NCI-H524 treated with DMSO at 0.1 percent for 48 hours (cell line): ENCODE measurements around the gene EHD1.

ENCODE experiments used
- DNase-seq: peaks from one replicate; lab custom pipeline; 2025; lab: John Stamatoyannopoulos, UW

EHD1 gene

DNA sequence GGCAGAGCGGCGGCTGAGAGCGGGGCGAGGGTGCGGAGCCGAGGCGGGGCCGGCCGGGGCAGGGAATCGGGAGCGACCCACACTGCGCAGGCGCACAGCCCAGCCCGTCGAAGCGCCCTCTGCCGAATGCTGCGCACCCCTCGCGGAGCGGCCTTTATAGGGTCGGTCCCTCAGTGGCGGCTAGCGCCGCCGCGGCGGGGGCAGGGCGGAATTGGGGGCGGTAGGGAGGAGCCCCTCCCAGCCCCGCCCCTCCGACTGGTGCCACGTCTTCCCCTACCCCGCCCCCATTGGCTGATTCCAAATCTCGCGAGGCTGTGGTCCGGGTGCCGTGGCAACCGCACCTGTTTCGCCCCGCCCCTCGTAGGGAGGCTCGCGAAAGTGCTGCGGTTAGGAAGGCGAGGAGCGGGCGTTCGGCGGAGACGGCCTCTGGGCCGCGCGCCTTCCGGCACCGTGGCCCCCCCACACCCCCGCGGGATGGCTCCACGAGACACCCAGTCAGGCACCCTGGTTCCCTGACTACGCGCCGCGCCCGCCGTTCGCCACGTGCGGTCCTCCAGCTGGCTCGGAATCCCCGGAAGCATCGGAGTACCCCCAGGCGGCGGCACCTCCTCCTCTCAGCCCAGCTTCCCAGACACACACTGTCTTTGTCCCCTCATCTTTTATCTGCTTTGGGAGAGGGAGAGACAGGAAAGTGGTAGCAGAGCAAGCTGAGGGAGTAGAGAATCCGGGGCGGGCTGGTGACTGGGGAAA is at the start of gene EHD1:
EHD1 (minus strand) TSS at position 128 of the 750 bp plus-strand sequence. CDS start 157 bp downstream, outside the sequence.
- peak; percentile 69 for DNase-seq

DNA sequence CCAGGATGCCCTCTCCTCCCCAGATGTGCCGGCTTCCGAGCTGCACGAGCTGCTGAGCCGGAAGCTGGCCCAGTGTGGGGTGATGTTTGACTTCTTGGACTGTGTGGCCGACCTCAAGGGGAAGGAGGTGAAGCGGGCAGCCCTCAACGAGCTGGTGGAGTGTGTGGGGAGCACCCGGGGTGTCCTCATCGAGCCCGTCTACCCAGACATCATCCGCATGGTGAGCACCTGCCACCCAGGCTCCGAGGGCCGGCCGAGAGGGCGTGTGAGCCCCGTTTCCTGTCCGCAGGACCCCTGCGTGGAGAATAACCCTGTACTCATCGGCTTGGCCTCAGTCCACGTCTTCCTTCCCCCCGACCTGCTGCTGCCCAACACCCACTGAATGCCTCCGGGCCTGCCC is 48.3 kb upstream of the EHD1 start:
- DNase-seq, result no peak

- DNase-seq, result no peak
These were observed 47.4 kb upstream of the EHD1 start for GRCh38 chr11:64925536-64926436.

DNA sequence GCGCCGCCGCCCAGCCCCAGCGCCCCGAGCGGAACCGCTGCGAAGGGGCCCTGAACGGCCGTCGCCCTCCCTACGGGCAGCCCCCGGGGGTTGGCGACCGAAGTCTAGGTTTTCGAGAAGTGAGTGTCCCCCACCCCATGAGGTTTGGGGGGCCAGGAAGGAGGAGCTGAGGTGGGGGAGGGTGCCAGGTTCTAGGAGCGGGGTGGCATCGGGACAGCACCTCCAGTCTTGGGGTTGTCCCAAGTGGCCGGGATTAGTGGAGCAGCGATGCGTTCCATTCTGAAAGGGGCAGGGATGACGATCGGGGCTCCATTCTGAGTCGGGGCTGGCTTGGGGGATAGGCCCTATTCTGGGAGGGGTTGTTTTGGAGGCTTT is 46.5 kb upstream of the EHD1 start:
- DNase-seq, result no peak

- DNase-seq, result peak; percentile 14
These were observed 45.8 kb upstream of the EHD1 start, which contains the start of gene PPP2R5B for GRCh38 chr11:64923944-64924909. Gene PPP2R5B (plus strand): TSS chr11:64924689. CDS start chr11:64925735, 1,046 bp downstream.

- no peak for DNase-seq
These were observed 44.8 kb upstream of the EHD1 start for GRCh38 chr11:64923151-64923661.

GRCh38 chr11:64921384-64921783 is 43.0 kb upstream of the EHD1 start:
- no peak for DNase-seq

GRCh38 chr11:64920124-64920523 is 41.7 kb upstream of the EHD1 start:
- DNase-seq, result no peak

- DNase-seq, result no peak
These were observed 41.2 kb upstream of the EHD1 start for GRCh38 chr11:64919627-64920026.

- no peak for DNase-seq
These were observed 39.6 kb upstream of the EHD1 start for GRCh38 chr11:64918017-64918416.

DNA sequence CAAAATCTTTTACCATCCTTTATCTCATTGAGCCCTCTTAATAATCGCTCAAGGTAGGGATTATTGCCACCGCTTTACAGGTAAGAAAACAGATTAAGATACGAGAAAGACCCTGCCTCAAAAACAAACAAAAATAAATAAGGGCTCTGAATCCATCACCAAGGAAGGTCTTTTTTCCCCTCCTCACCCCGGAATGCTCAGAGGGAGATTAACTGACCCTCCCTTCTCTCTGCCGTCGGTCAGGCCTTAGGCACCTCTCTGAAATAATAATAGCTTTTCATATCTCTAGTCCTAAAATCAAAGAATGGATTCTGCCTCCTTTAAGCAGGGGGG is 39.2 kb upstream of the EHD1 start:
- DNase-seq, result no peak

GRCh38 chr11:64916775-64917662 is 38.6 kb upstream of the EHD1 start, which contains the start of gene ATG2A:
Gene ATG2A (minus strand): TSS chr11:64917209. CDS start chr11:64917135, 74 bp downstream.
- peak; percentile 98 for DNase-seq

DNA sequence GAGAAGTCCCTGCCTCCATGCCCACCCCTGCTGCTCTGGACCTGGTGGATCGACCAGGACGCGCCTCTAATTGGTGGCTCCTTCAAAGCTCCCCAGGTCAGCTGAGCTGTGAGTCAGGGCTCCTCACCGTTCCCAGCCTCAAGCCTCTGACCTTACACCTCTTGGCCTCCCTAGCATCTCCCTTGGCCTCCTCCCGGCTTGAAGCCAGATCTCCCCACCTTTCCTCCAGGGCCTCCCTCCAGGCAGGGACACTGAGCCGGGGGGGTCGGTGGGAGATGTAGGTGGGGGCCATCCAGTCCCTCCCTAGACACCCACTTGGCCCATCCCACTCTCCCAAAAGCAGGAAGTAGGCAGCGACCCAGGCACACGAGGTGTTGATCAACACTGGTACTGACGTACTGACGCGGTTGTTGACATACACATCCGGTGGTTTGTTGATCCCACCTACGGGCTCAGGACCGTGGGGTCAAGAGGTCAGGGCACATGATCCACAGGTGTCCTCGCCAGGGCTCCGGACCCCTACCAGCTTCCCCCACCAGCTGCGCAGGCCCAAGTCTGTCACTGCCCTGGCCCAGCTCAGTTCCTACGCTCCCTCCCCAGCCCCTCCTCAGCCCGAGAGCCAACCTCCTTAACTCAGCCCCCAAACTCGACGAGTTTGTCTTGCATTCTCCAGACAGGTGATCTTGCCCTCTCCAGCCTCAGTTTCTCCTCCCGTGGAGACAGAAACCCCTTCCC is 37.8 kb upstream of the EHD1 start:
- DNase-seq, result no peak

GRCh38 chr11:64915376-64915887 is 37.0 kb upstream of the EHD1 start:
- DNase-seq, result no peak

DNA sequence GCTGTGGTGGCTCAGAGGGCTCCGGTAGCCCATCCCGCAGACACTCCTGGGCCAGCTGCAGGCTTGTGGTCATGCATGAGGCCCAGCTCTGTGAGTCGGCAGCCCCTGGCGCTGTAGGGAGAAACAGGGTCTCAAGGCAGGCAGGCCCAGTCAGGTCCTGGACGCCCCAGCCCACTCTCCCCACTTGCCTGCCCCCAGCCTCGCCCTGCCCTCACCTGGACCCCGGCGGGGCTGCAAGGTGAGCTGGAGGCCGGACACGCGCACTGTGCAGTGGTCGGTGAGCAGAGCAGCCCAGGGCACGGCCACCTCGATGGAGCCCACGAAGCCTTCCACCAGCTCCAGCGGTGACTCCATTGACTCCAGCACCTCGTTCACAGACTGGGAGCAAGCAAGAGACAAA is 35.7 kb upstream of the EHD1 start:
- no peak for DNase-seq

DNA sequence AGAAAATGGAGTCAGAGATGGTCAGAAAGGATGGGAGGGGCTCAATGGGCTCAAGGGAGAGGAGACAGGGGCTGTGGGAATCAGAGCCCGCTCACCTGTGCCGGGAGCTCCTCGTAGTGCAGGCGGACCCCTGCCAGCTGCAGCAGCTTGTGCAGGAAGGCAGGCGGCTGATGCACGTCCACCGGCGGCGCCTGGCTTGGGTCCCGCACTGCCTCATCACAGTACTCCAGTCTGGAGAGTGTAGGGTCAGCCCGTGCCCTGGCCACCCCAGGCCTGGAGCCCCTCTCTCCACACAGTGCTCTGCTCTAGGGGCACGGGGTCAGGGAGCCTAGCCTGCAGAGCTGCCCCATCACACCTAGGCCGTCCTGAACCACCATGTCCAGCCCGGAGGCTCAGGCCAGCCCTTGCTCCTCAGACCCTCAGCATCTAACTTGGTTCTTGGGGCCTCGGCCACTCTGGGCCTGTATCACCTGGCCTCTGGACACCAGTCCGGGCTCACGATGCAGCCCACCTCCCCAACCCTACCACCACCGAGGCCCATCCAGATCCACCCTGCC is 34.8 kb upstream of the EHD1 start:
- DNase-seq, result no peak

DNA sequence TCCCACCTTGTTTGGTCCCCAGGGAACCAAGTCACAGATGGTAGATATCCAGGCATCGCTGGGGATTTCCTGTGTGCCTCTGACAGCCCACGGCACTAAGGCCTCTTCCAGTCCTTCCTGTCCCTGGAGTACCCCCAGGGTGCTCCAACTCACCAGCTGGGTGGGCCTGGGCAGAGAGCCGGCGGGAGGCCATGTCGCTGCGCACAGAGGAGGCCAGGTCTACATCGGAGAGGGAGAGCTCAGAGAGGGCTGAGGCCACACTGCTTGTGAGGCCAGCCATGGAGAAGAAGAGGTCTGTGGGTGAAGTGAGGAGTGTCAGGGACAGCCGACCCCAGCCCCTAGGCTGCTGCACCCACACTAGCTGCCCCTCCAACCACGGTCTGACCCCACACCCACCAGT is 33.3 kb upstream of the EHD1 start:
- DNase-seq, result no peak

- no peak for DNase-seq
These were observed 32.7 kb upstream of the EHD1 start for GRCh38 chr11:64911142-64911541.

DNA sequence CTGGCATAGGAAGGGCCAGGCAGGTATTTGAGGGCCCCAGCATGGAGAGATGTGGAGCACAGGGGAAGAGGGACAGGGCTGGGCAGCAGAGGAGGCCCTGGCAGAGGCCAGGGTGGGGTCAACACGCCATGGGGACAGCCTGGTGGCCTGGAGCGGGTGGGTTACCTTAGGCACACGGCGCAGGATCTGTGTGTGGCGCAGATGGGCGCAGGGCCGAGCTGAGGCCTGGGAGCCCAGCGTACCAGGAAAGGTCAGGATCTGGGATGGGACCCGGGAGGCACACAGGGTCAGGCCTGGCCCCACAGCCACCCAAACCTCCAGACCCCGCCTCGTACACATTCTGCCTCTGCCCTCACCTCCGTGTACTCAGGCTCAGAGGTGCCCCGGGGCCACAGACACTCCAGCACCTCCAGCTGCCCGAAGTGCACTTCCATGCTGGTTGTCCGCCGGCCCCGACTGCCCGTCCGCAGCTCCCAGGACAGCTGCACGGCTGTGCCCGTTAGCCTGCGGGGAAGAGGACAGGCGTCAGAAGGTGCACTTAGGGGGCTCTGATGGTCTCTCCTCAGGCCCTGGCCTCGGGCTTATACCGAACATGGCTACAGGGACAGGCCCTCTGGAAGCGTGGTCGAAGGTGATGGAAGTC is 32.2 kb upstream of the EHD1 start:
- no peak for DNase-seq
